ENCODE data around the gene NUDT14. TPM values are rescaled to one million over a fixed set of nuclear protein-coding genes. Genes with fewer than 3 reads are reported as not detected.

The NUDT14 gene
- total RNA-seq, 1 experiment from 2014 or later = 50.8 TPM

- Histone ChIP-seq H3K4me1 (ENCODE audit: insufficient read depth, low read length) (0 out of 2 replicates have a peak, but pooled peaks cover 4% of the 10 kb centered on the region), H4K20me1 (ENCODE audit: low read length) (no peaks in the 10 kb centered on the region), H3K36me3 (ENCODE audit: low read depth, low read length) (no peaks in the 10 kb centered on the region), H3K9me3 (ENCODE audit: low read length) (no peaks in the 10 kb centered on the region), H3K9ac (ENCODE audit: low read length) (no peak overlapping the region), H2AFZ (ENCODE audit: low read length) (no peak overlapping the region), H3K27ac (ENCODE audit: low read length) (no peak overlapping the region), H3K27me3 (ENCODE audit: low read length) (peaks cover 18% of the 10 kb centered on the region), H3K4me3 (ENCODE audit: low read length) (no peak overlapping the region), H3K9me2 (replicated peaks; ENCODE audit: low read length) (no peaks in the 10 kb centered on the region), H3F3A (ENCODE audit: low read length, unreplicated experiment) (no peaks in the 10 kb centered on the region), H3K79me2 (ENCODE audit: low read length) (no peaks in the 10 kb centered on the region), H3K4me2 (ENCODE audit: low read length) (no peak overlapping the region)
- no peak for DNase-seq
- intact Hi-C loops (cut with micrococcal nuclease) = no loop called here
- ChIA-PET CTCF (interaction anchor here (0.6 kb wide), 1 partner anchor 9 kb away, joined by 3 read pairs; no protein-coding TSS in a partner anchor), POLR2A (ENCODE audit: unreplicated experiment) (no interaction called here)
- BruUV-seq (replicated peaks) = no TSS peak
- no peak for TF ChIP-seq EZH2phosphoT487 (IDR thresholded peaks at IDR 0.05; ENCODE audit: borderline replicate concordance, low read length)
- TF ChIP-seq EZH2 (IDR thresholded peaks at IDR 0.05; ENCODE audit: low read length, unreplicated experiment) = no peak
- no peak for TF ChIP-seq CTCF (conservative IDR thresholded peaks at IDR 0.05; ENCODE audit: low read depth, low read length)
- ATAC-seq = no peak
Measured at GRCh38 chr14:105193916-105194782, 13.0 kb upstream of the NUDT14 start.

- H3F3A ChIP-seq (ENCODE audit: low read length, unreplicated experiment) = no peaks in the 10 kb centered on the region
- no TSS peak for BruUV-seq (replicated peaks)
- POLR2A ChIA-PET (ENCODE audit: unreplicated experiment) = no interaction called here
Measured at GRCh38 chr14:105192866-105193731, 12.0 kb upstream of the NUDT14 start.

More at GRCh38 chr14:105192866-105193731, 12.0 kb upstream of the NUDT14 start:
- CTCF ChIA-PET = no interaction called here
- ATAC-seq = no peak
- Histone ChIP-seq H3K36me3 (ENCODE audit: low read depth, low read length) (no peaks in the 10 kb centered on the region), H3K27me3 (ENCODE audit: low read length) (peaks cover 18% of the 10 kb centered on the region), H2AFZ (ENCODE audit: low read length) (no peak overlapping the region), H3K4me3 (ENCODE audit: low read length) (no peak overlapping the region), H3K9me2 (replicated peaks; ENCODE audit: low read length) (no peaks in the 10 kb centered on the region), H3K79me2 (ENCODE audit: low read length) (no peaks in the 10 kb centered on the region), H3K4me1 (ENCODE audit: insufficient read depth, low read length) (0 out of 2 replicates have a peak, but pooled peaks cover 4% of the 10 kb centered on the region), H4K20me1 (ENCODE audit: low read length) (no peaks in the 10 kb centered on the region), H3K4me2 (ENCODE audit: low read length) (no peak overlapping the region), H3K9me3 (ENCODE audit: low read length) (no peaks in the 10 kb centered on the region), H3K9ac (ENCODE audit: low read length) (no peak overlapping the region), H3K27ac (ENCODE audit: low read length) (no peak overlapping the region)
- intact Hi-C loops (cut with micrococcal nuclease) = no loop called here
- TF ChIP-seq CTCF (conservative IDR thresholded peaks at IDR 0.05; ENCODE audit: low read depth, low read length) = no peak
- TF ChIP-seq EZH2phosphoT487 (IDR thresholded peaks at IDR 0.05; ENCODE audit: borderline replicate concordance, low read length) = no peak
- no peak for TF ChIP-seq EZH2 (IDR thresholded peaks at IDR 0.05; ENCODE audit: low read length, unreplicated experiment)
- no peak for DNase-seq

All from PC-3 (cell line).